Endodermal cell (in vitro differentiated cells): ENCODE results near the gene TMEM80. TPM values are rescaled to one million over a fixed set of nuclear protein-coding genes. Genes with fewer than 3 reads are reported as not detected.

ENCODE experiments used
- DNase-seq: peaks from one replicate; pipeline ENCODE4 v3.0.0-alpha.2; 2017
- H3K27ac ChIP-seq: 2 replicates; pipeline ENCODE4 v1.5.1; 2013; ENCODE audit warnings: mild to moderate bottlenecking, low read depth, low read length, moderate library complexity
- H3K27me3 ChIP-seq: 2 replicates; pipeline ENCODE4 v1.6.1; 2013; ENCODE audit warnings: mild to moderate bottlenecking, low read length, moderate library complexity; ENCODE audit not compliant: insufficient read depth, control insufficient read depth, poor library complexity, severe bottlenecking
- H3K36me3 ChIP-seq: 2 replicates; pipeline ENCODE4 v1.7.0; 2013; ENCODE audit warnings: mild to moderate bottlenecking, low read length, moderate library complexity; ENCODE audit not compliant: control insufficient read depth, insufficient read depth
- H3K4me1 ChIP-seq: one replicate; pipeline ENCODE4 v1.7.0; 2013; ENCODE audit warnings: low read length; ENCODE audit not compliant: control insufficient read depth, insufficient read depth
- H3K4me3 ChIP-seq: 2 replicates; pipeline ENCODE4 v1.5.1; 2013; ENCODE audit warnings: mild to moderate bottlenecking, low read length, moderate library complexity
- H3K9ac ChIP-seq: 2 replicates; pipeline ENCODE4 v1.6.1; 2013; ENCODE audit warnings: mild to moderate bottlenecking, low read length, moderate library complexity; ENCODE audit not compliant: poor library complexity, severe bottlenecking; ENCODE audit errors: extremely low read depth
- H3K9me3 ChIP-seq: 2 replicates; pipeline ENCODE4 v1.6.1; 2013; ENCODE audit warnings: mild to moderate bottlenecking, low read length, moderate library complexity; ENCODE audit not compliant: control insufficient read depth
- H3K27ac Mint-ChIP-seq: 2 replicates; pipeline ENCODE4 v1.8.0; 2020; ENCODE audit warnings: mixed read lengths
- H3K27me3 Mint-ChIP-seq: 2 replicates; pipeline ENCODE4 v1.8.0; 2021; ENCODE audit warnings: mild to moderate bottlenecking, mixed read lengths; ENCODE audit not compliant: insufficient read depth
- H3K36me3 Mint-ChIP-seq: 2 replicates; pipeline ENCODE4 v1.8.0; 2020; ENCODE audit warnings: low read depth, mixed read lengths
- H3K4me1 Mint-ChIP-seq: 2 replicates; pipeline ENCODE4 v1.8.0; 2020; ENCODE audit warnings: mixed read lengths
- H3K4me3 Mint-ChIP-seq: 2 replicates; pipeline ENCODE4 v1.8.0; 2020; ENCODE audit warnings: mild to moderate bottlenecking, moderate library complexity, mixed read lengths
- H3K9me3 Mint-ChIP-seq: 2 replicates; pipeline ENCODE4 v1.8.0; 2020; ENCODE audit warnings: mild to moderate bottlenecking, mixed read lengths
- WGBS, 2 experiments: methylation state at CpG; one replicate each; pipeline versions ENCODE4 v1.1.5 to v1.1.7; 2013; ENCODE audit warnings: missing lambda C conversion rate in 2 of 2, mixed read lengths in 1 of 2; ENCODE audit not compliant: insufficient coverage in 1 of 2, insufficient read length in 1 of 2; 5-methylcytosine and 5-hydroxymethylcytosine counted together
- total RNA-seq, 2 donors: library from RNA; stranded (reverse); fragmentation: NEBNext Ultra II Directional in 1 of 2; extraction: Animal tissue kit (Norgen Biotek cat#: 25700) in 1 of 2; gene quantifications; 2 replicates in 1 of 2; 3 replicates in 1 of 2; pipeline ENCODE4 v1.2.1, GENCODE V29; 2021
- TF ChIP-seq, protein P1 (sequence below): fragments of 200-600 bp; sonication (generic); conservative IDR thresholded peaks from 2 replicates; pipeline ENCODE4 v1.5.0; 2021; ENCODE audit warnings: antibody characterized with exemption, mild to moderate bottlenecking

TMEM80 gene
- total RNA-seq, 2 donors from 2014 or later = 13.2 to 19.1 TPM

DNA sequence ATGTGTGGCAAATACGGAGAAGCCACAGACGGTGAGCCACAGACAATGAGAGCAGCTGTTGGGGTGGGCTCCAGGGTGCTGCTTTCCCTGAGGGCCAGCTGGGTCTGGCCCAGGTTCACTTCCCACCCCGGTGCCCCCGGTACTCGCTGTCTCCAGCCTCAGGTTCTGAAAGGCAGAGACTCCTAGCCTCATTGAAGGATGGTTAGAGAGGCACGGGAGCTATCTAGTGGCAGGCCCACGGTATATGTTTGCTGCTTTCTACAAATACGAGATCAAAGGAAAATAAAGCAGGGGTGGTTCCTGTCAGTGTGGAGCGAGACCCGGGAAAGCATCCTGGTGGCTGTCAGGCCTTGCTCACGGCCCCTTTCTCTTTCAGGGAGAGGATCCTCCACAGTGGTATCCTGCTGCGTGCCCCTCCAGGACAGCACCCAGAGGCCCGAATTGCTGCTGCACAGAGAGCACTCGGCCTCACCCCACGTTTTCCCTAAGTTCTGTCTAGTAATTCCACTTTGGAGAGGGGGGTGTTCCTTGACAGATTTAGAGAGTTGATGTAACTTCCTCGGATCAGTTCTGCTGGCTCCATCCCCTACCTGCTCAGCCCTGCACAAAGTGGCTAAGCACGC, 3.0 kb downstream of the TMEM80 start:
- Mint-ChIP-seq H3K36me3 (peaks cover 17% of the 10 kb centered on the region), H3K9me3 (no peaks in the 10 kb centered on the region), H3K4me3 (no peak overlapping the region), H3K27ac (no peak overlapping the region), H3K27me3 (no peaks in the 10 kb centered on the region), H3K4me1 (peaks cover 11% of the 10 kb centered on the region)
- TF ChIP-seq, protein P1, sequence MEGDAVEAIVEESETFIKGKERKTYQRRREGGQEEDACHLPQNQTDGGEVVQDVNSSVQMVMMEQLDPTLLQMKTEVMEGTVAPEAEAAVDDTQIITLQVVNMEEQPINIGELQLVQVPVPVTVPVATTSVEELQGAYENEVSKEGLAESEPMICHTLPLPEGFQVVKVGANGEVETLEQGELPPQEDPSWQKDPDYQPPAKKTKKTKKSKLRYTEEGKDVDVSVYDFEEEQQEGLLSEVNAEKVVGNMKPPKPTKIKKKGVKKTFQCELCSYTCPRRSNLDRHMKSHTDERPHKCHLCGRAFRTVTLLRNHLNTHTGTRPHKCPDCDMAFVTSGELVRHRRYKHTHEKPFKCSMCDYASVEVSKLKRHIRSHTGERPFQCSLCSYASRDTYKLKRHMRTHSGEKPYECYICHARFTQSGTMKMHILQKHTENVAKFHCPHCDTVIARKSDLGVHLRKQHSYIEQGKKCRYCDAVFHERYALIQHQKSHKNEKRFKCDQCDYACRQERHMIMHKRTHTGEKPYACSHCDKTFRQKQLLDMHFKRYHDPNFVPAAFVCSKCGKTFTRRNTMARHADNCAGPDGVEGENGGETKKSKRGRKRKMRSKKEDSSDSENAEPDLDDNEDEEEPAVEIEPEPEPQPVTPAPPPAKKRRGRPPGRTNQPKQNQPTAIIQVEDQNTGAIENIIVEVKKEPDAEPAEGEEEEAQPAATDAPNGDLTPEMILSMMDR = no peak
- H3K4me3 ChIP-seq = no peak overlapping the region
- no peak overlapping the region for H3K9ac ChIP-seq
- no peak for DNase-seq
- no peak overlapping the region for H3K27ac ChIP-seq
- H3K36me3 ChIP-seq = no peaks in the 10 kb centered on the region
- no peaks in the 10 kb centered on the region for H3K9me3 ChIP-seq
- WGBS, 2 experiments = 81 to 86% methylated on average over 13 to 17 of the region's 17 CpGs
- H3K4me1 ChIP-seq = peaks cover 5% of the 10 kb centered on the region
- no peaks in the 10 kb centered on the region for H3K27me3 ChIP-seq

DNA sequence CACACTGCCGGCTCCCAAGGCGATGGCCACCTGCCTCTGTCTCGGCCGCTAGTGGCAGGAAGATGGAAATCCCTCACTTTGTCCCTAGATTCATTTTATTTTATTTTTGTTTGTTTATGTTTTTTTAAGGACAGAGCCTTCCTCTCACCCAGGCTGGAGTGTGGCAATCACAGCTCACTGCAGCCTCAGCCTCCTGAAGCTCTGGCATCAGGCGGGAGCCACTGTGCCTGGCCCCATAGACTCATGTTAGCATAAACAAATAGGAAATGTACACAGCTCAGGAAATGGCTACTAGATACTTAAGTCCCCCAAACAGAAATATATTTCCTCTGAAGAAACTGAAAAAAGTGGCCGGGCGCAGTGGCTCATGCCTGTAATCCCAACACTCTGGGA, 3.5 kb downstream of the TMEM80 start:
- peaks cover 17% of the 10 kb centered on the region for H3K36me3 Mint-ChIP-seq
- no peak overlapping the region for H3K27ac ChIP-seq

DNA sequence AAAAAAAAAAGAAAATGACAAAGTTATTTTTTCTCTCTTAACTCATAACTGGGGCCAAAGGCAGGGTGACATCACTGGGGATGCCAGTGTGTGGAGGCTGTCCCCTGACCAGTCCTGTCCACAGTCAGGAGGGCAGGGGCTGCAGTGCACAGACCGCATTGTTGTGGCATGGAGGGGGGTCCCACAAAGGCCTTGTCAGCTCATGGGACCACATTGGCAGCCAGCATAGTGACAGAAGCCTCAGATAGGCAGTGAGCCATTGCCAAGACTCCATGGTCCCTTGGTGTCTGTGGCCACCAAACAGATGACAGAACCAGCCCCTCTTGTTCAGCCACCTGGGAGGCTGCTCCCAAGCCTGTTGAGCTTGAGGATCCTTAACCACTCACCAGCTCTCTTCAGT, 4.1 kb downstream of the TMEM80 start:
- Mint-ChIP-seq H3K27ac (no peak overlapping the region), H3K4me3 (no peak overlapping the region), H3K36me3 (peaks cover 17% of the 10 kb centered on the region), H3K27me3 (no peaks in the 10 kb centered on the region), H3K4me1 (peaks cover 9% of the 10 kb centered on the region), H3K9me3 (no peaks in the 10 kb centered on the region)
- Histone ChIP-seq H3K27ac (no peak overlapping the region), H3K4me1 (no peaks in the 10 kb centered on the region), H3K36me3 (no peaks in the 10 kb centered on the region), H3K27me3 (no peaks in the 10 kb centered on the region), H3K9me3 (no peaks in the 10 kb centered on the region), H3K9ac (no peak overlapping the region), H3K4me3 (no peak overlapping the region)
- no peak for DNase-seq
- TF ChIP-seq, protein P1 = no peak
- 88% methylated on average over 1 of the region's 1 CpG; no CpG with 5 or more reads in 1 of the 2 experiments for WGBS, 2 experiments

More for the DNA sequence above, 3.5 kb downstream of the TMEM80 start:
- no peak for DNase-seq
- no peaks in the 10 kb centered on the region for H3K4me1 ChIP-seq
- 92 to 93% methylated on average over 7 of the region's 7 CpGs for WGBS, 2 experiments
- Mint-ChIP-seq H3K27me3 (no peaks in the 10 kb centered on the region), H3K9me3 (no peaks in the 10 kb centered on the region), H3K4me1 (peaks cover 9% of the 10 kb centered on the region), H3K4me3 (no peak overlapping the region), H3K27ac (no peak overlapping the region)
- no peaks in the 10 kb centered on the region for H3K27me3 ChIP-seq
- no peak overlapping the region for H3K9ac ChIP-seq
- H3K9me3 ChIP-seq = no peaks in the 10 kb centered on the region
- H3K4me3 ChIP-seq = no peak overlapping the region
- H3K36me3 ChIP-seq = no peaks in the 10 kb centered on the region
- TF ChIP-seq, protein P1 = no peak
